Rectal smooth muscle tissue (tissue), 1 donor: ENCODE measurements around the gene ORAI3.
A peak's percentile ranks its signal among the peaks of the same experiment; 100 is the strongest.

Source experiments
- H3K27ac ChIP-seq: one replicate; pipeline ENCODE4 v1.7.0; 2013; ENCODE audit warnings: low read depth, low read length, inconsistent platforms
- H3K27me3 ChIP-seq: one replicate; pipeline ENCODE4 v1.7.0; 2013; ENCODE audit warnings: low read length; ENCODE audit not compliant: control insufficient read depth, insufficient read depth
- H3K36me3 ChIP-seq: one replicate; pipeline ENCODE4 v1.7.0; 2013; ENCODE audit warnings: low read length; ENCODE audit not compliant: control insufficient read depth, insufficient read depth
- H3K4me1 ChIP-seq: one replicate; pipeline ENCODE4 v1.7.0; 2013; ENCODE audit warnings: low read length; ENCODE audit not compliant: control insufficient read depth, insufficient read depth
- H3K4me3 ChIP-seq: one replicate; pipeline ENCODE4 v1.7.0; 2013; ENCODE audit warnings: low read length
- H3K9ac ChIP-seq: one replicate; pipeline ENCODE4 v1.7.0; 2013; ENCODE audit warnings: low read length

Gene ORAI3

DNA sequence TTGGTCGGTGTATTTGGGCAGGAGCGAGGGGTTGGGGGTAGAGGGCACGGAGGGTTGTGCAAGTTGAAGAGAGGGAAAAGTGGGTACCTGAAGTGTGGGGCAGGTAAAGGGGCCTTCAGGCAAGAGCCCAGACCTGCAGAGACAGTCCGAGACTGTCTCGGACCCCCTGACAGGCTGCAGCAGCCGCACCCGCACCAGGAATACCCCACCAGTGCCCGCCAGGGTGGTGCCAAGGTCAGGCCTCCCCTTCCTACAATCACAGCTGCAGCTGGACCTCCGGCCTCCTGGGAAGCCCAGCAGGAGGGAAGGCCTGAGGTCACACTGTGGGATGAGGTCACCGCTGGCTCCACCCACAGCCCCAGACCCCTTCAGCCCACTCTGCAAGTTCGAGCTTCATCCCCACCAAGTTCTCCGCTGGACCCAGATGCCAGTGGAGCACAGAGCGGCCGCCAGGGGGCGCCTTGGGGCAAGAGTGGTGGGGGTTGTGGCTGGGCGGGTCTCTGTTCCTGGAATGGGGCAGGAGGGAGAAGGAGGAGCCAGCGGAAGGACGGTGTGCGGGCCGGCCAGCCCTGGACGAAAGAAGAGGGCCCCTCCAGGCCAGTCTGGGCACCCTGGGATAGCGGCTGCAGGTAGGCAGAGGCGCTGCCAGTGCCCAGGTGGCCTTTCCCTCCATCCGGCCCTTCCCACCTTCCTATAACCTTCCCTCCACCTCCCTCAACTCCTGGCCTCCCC, 36.0 kb downstream of the ORAI3 start, which contains the start of gene HSD3B7:
TSS of gene HSD3B7 (plus strand) at position 539 of the 732 bp plus-strand sequence. CDS start 452 bp downstream, outside the sequence.
- Histone ChIP-seq H3K36me3 (peaks cover 10% of the 10 kb centered on the region), H3K27ac (peak within 1 kb of the TSS; percentile 47), H3K9ac (peak within 1 kb of the TSS; percentile 60), H3K4me3 (peak within 1 kb of the TSS; percentile 78), H3K27me3 (no peaks in the 10 kb centered on the region), H3K4me1 (peaks cover 5% of the 10 kb centered on the region)

- H3K4me1 ChIP-seq, result peaks cover 5% of the 10 kb centered on the region
- peaks cover 5% of the 10 kb centered on the region for H3K36me3 ChIP-seq
- no peaks in the 10 kb centered on the region for H3K27me3 ChIP-seq
- H3K9ac ChIP-seq, result peak overlapping the region; percentile 60
- H3K27ac ChIP-seq, result peak overlapping the region; percentile 47
- H3K4me3 ChIP-seq, result peak overlapping the region; percentile 78
Measured at GRCh38 chr16:30985401-30986128, 36.7 kb downstream of the ORAI3 start.

GRCh38 chr16:30986129-30986991, 37.5 kb downstream of the ORAI3 start:
- peaks cover 5% of the 10 kb centered on the region for H3K36me3 ChIP-seq
- H3K27ac ChIP-seq, result no peak overlapping the region
- no peak overlapping the region for H3K4me3 ChIP-seq
- peaks cover 5% of the 10 kb centered on the region for H3K4me1 ChIP-seq
- H3K27me3 ChIP-seq, result no peaks in the 10 kb centered on the region
- no peak overlapping the region for H3K9ac ChIP-seq

DNA sequence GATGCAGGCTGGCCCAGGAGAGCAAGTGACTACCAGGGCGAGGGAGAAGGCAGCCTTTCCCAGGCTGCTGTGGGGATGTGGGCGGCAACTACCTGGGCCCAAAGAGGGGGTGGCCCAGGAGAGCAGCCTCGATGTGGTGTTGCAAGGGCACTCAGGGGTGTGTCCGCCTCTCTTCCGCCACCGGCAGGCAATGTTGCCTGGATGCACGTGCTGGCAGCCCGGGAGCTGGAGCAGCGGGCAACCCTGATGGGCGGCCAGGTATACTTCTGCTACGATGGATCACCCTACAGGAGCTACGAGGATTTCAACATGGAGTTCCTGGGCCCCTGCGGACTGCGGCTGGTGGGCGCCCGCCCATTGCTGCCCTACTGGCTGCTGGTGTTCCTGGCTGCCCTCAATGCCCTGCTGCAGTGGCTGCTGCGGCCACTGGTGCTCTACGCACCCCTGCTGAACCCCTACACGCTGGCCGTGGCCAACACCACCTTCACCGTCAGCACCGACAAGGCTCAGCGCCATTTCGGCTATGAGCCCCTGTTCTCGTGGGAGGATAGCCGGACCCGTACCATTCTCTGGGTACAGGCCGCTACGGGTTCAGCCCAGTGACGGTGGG, 38.8 kb downstream of the ORAI3 start:
- no peaks in the 10 kb centered on the region for H3K27me3 ChIP-seq
- no peak overlapping the region for H3K4me3 ChIP-seq
- no peaks in the 10 kb centered on the region for H3K36me3 ChIP-seq
- peaks cover 5% of the 10 kb centered on the region for H3K4me1 ChIP-seq
- no peak overlapping the region for H3K9ac ChIP-seq
- H3K27ac ChIP-seq, result no peak overlapping the region

GRCh38 chr16:30989469-30990047, 40.7 kb downstream of the ORAI3 start:
- Histone ChIP-seq H3K27ac (no peak overlapping the region), H3K4me3 (no peak overlapping the region), H3K4me1 (peaks cover 5% of the 10 kb centered on the region), H3K36me3 (no peaks in the 10 kb centered on the region), H3K27me3 (no peaks in the 10 kb centered on the region), H3K9ac (no peak overlapping the region)

DNA sequence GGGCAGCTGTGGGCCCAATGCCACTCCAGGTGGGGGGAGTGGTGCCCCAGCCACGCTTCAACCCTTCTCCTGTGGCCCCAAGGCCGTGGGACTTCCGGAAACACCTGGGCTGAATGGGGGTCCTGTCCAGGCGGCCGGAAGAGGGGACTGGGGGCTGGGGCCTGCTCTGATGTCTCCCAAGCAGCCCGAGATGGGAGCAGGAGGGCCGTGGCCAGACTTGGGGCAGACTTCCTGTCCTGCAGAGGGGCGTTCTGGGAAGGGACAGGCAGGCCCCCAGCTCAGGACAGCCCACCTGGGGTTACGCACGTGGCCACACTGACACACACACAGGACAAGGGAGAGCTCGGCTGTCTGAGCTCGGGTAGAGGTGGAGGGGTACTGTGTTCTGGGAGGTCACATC, 41.2 kb downstream of the ORAI3 start:
- Histone ChIP-seq H3K36me3 (no peaks in the 10 kb centered on the region), H3K9ac (no peak overlapping the region), H3K4me3 (no peak overlapping the region), H3K27me3 (no peaks in the 10 kb centered on the region), H3K27ac (no peak overlapping the region), H3K4me1 (peaks cover 5% of the 10 kb centered on the region)

DNA sequence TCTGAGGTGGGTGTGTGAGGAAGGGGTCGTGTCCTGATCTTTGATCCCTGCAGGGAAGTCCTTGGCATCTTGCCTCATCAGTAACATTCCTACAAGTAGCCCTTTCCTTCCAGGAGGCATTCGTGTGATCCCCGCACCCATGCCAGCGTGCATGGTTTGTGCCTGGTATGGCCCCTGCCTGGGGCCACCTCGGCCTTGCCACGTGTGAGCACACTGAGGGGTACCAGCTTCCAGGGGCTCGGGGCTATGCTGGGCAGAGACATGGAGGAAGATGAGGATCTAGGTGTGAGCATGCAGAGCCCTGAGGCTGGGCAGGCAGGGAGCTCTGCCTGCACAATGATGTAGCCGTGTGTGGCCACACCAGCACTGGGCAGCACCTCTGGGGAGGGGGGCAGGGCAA, 42.2 kb downstream of the ORAI3 start:
- no peaks in the 10 kb centered on the region for H3K36me3 ChIP-seq
- no peak overlapping the region for H3K9ac ChIP-seq
- no peak overlapping the region for H3K27ac ChIP-seq
- H3K4me3 ChIP-seq, result no peak overlapping the region
- no peaks in the 10 kb centered on the region for H3K4me1 ChIP-seq
- H3K27me3 ChIP-seq, result no peaks in the 10 kb centered on the region

GRCh38 chr16:30992276-30992780, 43.5 kb downstream of the ORAI3 start:
- Histone ChIP-seq H3K27ac (no peak overlapping the region), H3K27me3 (no peaks in the 10 kb centered on the region), H3K9ac (no peak overlapping the region), H3K4me1 (peaks cover 3% of the 10 kb centered on the region), H3K4me3 (no peak overlapping the region), H3K36me3 (no peaks in the 10 kb centered on the region)

GRCh38 chr16:30992931-30993816, 44.3 kb downstream of the ORAI3 start:
- Histone ChIP-seq H3K4me3 (no peak overlapping the region), H3K27ac (no peak overlapping the region), H3K4me1 (peaks cover 3% of the 10 kb centered on the region), H3K27me3 (no peaks in the 10 kb centered on the region), H3K9ac (no peak overlapping the region), H3K36me3 (no peaks in the 10 kb centered on the region)

DNA sequence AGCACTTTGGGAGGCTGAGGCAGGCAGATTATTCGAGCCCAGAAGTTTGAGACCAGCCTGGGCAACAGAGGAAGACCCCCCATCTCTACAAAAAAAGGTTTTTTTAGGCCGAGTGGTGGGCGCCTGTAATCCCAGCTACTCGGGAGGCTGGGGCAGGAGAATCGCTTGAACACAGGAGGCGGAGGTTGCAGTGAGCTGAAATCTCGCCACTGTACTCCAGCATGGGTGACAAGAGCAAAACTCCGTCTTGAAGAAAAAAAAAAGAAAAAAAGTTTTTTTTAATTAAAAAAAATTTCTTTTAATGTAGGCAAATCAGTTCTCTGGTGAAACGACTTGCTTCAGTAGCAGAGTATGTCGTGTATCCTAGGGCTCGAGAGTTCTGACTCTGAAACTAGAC, 47.1 kb downstream of the ORAI3 start:
- H3K4me3 ChIP-seq, result no peak overlapping the region
- no peak overlapping the region for H3K27ac ChIP-seq
- H3K36me3 ChIP-seq, result no peaks in the 10 kb centered on the region
- H3K4me1 ChIP-seq, result peaks cover 3% of the 10 kb centered on the region
- H3K27me3 ChIP-seq, result no peaks in the 10 kb centered on the region
- H3K9ac ChIP-seq, result no peak overlapping the region
